Measurements from ENCODE around the gene TBC1D19.

TBC1D19 gene

DNA sequence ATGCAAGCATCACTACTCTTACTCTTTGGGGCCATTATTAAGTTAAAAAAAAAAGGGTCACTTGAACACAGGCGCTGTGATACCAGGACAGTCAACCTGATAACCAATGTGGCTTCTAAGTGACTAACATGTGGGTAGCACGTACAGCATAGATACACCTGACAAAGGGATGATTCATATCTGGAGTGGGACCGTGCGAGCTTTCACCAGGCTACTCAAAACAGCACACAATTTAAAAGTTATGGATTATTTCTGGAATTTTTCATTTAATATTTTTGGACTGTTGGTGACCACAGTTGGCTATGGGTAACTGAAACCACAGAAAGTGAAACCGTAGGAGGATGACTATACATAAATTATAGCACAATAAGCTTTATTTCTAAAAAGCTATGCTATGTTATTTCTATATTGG is 162.9 kb downstream of the TBC1D19 start:
- DNase-seq: no peak

DNA sequence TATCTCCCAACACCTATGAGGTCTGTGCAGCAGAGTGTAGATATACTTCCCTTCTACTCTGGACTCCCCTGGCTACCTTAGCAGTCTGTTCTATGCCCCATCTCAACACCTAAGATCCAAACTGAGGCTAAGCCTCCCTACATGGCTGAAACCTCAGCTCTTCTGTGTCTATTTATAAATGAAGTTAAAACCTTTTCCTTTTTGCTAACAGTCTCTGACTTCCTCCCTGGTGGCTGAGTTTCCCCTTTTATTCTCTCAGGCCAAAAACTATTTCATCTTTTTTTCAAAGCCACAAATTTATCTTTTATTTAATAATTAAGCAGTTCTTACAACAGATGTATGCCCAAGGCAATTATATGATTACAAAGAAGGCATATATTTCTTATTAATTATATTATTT is 164.9 kb downstream of the TBC1D19 start:
- no peak for DNase-seq

DNA sequence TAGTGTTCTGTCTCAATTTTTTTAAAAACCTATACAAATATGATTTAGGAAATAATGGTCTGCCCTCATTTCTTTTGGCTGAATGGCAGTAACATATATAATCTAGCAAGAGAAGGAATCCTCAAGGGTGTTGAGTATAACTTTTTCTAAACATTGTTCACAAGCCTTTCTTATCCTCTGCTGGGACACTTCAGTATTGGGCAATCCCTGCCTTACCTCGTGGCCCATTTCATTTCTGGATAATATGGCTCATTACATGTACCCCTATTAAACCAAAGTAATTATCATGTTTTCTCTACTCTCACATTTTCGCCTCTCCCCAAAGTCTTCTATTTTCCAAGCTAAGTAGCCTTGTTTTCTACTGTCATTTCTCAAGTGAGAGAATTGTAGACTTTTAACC is 166.0 kb downstream of the TBC1D19 start:
- DNase-seq: no peak

DNA sequence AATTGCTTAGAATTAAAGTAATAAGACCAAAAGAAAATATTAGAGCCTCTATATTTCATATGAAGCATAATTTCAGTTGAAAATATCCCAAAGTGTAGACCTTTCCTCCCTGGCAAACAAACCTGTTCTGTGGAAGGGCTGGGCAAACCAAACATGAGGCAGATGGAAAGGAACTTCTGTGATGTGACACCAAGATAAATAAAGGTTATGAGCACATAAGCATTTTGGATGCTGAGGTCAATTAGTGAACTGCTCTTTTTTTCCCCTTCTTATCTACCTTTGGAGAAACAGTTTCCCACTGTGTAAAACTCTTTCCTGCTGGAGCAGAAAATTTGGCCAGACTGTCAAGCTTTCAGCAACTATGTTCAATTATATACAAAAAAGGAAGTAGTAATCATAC is 167.1 kb downstream of the TBC1D19 start:
- DNase-seq: no peak

DNA sequence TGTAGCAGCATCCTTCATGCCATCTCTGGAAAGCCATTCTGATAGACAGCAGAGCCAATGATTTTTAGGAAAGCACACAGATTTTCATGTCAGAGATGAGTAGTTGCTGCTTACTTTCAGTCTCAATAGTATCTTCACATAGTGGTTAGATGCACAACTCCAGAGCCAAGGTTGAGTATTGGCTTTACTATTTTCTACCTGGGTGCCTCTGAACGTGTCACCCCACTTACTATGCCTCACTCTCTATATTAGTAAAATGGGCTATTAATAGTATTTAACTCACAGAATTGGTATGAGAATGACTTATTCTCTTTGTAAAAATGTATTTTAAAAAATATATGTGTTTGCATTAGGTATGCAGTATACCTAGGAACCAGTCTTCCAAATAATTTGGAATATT is 168.0 kb downstream of the TBC1D19 start:
- no peak for DNase-seq

DNA sequence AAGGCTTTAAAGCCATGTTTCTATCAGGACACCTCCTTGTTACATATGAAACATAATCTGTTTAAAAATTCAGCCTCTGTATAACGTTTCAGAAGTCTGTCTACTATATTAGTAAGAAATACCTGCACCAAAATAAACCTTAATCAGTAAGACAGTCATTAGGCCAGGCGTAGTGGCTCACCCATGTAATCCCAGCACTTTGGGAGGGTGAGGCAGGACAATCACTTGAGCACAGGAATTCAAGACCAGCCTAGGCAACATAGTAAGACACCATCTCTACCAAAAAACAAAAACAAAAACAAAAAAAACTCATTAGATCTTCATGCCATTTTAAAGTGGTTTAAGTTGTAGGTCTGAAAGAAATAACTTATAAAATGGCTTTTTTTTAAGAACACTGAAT is 169.3 kb downstream of the TBC1D19 start:
- DNase-seq: no peak

DNA sequence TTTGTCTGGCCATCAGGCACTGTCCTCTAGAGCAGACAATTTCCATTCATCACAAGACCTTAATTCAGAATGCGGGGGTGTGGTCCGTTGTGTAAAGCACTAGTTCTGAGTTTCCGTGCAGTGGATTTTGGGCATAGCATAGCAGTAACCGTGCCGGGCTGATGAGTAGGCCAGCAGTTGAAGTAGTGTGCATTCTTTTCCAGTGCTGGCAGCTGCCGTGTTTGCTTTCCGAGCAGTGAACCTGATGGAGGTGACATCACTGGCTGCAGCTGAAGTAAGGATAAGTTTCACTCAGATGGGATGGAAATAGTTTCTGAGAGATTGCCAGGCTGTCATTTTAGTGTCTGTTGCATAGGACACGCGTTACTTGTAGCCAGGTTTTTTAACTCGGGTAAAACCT is 169.7 kb downstream of the TBC1D19 start:
- DNase-seq: no peak

DNA sequence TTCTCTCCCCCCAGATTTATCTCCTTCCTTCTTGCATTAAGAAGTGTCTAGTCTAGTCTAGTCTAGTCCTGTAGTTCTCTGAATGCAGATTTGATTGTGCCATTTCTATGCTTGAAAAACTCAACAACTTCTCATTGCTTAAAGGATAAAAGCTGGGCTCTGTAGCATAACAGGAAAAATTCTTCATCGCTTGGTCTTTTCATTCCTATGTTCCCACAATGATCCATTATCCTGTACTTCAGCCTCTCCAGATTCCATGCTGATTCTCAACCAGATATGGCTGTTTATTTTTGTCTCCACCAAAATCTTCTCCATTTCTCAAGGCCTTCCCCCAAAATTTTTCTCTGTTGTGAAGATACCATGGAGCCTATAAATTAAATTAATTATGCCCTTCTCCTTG is 173.9 kb downstream of the TBC1D19 start:
- no peak for DNase-seq

DNA sequence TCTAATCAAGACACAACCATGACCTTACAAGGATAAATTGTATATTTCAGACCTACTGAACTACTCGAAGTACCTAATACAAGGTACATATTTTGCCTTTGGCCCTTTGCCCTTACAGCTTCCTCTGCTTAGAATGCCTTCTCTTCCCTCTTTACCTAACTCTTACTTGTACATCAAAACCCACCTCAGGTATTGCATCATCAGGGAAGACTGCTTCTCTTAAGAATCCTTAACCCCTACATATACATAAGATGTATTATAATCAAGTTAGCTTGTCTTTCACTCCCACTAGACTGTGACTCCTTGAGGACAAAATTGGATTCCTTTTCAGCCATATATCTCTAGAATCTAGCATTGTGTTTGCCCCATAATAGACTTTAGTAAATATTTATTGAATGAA is 175.0 kb downstream of the TBC1D19 start:
- DNase-seq: no peak

DNA sequence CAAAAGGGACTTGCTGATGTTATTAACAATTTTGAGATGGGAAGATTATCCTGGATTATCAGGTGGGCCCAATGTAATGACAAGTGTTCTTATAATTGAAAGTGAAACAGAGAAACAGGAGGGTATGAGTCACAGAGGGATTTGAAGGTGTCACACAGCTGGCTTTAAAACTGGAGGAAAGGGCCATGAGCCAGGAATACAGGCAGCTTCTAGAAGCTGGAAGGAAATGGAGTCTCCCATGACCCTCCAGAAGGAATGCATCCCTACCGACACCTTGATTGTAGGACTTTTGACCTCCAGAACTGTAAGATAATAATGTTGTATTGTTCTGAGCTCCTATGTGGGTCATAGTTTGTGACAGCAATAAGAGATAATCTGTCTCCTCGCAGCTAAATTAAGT is 178.8 kb downstream of the TBC1D19 start:
- DNase-seq: no peak

DNA sequence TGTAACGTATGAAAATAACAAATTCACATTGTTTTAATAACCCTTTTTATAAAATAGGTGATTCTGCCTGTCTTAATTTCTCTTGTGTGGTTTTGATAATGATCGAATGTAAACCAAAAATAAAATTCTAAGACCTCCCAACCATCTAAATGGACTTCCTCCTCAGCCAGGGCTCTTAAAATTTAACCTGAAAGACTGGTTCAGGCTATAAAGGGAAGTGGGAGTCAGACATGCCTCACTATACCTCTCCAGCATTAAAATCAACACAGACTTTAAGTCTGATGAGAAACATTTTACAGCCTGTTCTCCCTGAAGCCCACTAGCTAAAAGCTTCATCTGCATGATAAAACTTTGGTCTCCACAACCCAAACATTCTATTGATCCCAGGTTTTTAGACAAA is 179.2 kb downstream of the TBC1D19 start:
- no peak for DNase-seq

DNA sequence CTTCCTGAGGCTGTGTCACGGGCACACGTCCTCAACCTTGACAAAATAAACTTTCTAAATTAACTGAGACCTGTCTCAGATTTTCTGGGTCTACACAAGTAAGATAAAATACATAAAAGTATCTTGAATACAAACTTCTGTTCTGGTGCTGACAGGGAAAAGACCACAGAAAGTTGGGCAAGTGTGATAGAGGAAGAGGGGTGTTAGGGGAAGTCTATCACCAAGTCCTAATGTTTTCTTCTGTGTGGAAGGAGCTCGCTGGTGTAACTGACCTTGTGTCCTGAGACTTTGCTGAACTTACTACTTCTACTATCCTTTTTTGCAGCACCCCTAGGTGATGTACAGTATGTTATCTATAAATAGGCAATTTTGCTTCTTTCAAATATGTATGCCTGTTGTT is 179.8 kb downstream of the TBC1D19 start:
- DNase-seq: no peak

DNA sequence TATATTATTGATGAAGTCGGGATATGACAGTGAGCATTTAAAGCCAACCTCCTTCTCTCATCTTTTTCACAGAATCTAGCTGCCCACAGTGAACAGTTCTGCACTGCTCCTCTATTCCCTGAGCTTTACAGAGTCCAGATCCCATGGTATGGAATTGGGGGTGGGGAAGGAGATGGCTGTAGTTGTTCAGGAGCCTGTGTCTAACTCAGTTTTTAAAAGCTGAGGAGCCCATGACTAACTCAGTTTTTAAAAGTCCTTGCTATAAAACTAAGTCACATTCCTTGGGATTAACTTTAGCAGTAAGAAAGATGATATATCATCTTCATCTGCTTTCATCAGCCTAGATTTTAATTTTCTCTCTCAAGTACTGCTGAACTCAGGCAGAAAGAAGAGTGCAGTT is 180.3 kb downstream of the TBC1D19 start:
- DNase-seq: no peak

DNA sequence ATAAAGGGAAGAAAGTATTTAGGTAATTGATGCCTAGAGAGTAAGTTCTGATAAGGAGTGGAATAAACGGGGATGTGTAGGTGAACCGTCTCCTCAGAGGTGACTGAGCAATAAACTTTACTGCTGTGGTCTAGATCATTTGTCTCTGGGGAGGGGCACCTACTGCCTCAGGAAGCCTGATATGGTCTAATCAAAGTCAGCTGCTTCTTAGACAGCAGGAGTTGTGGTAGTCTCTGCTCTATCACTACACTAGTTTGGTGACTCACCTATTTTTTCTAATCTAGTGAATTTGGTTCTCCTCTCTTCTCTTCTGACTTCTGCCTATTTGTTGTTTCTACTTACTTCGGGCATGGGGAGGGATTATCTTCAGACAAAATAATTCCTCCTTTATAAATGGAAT is 181.6 kb downstream of the TBC1D19 start:
- no peak for DNase-seq

DNA sequence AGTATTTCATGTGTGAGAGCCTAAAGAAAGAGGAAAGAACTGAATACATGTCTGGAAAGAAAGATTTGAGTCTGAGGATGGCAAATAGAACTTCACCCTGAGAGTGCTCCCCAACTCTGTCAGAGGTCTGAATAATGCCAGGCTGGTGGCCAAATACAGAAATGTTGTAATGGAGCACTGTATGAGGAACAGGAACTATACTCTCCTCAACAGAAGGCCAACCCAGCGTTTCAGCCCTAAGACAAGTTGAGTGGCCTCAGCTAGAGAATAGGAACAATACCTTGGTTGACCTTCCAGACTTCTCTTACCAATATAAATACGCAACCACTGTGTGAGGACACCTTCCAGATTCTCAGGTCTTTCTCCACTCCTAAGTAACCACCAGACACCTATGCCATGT is 182.3 kb downstream of the TBC1D19 start:
- no peak for DNase-seq

DNA sequence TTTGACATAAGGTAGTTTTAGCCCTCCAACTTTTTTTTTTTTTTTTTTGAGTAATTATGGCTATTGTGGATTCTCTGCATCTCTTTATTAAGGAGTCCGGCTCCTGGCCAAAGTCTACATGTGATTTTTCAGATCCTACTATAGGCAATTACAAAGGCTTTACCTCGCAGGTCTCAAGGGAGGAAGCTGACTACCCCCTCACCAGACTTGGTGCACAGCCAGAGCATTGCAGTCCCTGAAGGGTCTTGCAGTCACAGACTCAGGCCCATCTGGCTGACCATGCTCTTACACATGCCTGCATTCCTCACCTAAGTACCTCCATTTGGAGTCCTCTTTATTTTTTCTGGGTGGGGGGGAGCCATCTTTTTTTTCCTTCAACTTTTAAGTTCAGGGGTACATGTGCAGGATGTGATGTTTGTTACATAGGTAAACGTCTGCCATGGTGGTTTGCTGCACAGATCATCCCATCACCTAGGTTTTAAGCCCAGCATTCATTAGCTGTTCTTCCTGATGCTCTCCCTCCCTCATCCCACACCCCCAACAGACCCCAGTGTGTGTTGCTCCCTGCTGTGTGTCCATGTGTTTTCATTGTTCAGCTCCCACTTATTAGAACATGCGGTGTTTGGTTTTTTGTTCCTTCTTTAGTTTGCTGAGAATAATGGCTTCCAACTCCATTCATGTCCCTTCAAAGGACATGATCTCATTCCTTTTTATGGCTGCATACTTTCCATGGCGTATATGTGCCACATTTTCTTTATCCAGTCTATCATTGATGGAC is 188.4 kb downstream of the TBC1D19 start:
- no peak for DNase-seq

DNA sequence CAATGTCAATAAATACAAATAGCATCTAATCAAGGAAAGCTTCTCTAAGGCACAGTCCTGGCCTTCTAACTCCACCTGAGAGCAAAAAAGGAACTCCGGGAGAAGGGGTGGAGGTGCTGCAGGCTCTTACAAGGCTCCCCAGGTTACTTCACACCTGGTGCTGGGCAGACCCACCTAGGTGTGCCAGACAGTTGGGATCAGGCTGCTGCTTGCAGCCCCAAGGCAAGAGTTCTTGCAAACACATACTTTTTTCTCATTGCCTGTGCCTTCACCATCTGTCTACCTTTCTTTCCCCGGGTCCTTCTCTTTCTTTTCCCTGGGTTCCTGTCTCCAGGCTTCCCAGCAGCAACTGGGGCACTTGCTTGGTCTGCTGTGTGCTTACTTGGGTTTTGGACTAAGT is 195.3 kb downstream of the TBC1D19 start:
- DNase-seq: no peak

DNA sequence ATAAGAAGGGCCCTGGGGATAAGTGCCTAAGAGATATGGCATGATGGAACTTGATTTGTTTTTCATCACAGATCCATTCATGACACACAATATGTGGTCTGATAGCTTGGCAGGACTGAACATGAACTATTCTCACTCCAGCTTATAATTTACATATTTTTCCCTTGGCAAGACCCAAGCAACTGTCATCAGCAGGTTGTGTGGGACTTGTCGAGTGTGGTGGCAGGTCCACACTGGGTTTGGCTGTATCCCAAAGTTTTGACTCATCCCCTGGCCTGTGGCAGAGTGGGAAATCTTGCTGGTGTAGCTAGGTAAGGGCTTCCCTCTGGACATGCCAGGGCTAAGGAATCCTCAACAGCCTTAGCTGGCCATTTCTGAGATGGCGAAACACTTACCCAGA is 195.8 kb downstream of the TBC1D19 start:
- DNase-seq: no peak

DNA sequence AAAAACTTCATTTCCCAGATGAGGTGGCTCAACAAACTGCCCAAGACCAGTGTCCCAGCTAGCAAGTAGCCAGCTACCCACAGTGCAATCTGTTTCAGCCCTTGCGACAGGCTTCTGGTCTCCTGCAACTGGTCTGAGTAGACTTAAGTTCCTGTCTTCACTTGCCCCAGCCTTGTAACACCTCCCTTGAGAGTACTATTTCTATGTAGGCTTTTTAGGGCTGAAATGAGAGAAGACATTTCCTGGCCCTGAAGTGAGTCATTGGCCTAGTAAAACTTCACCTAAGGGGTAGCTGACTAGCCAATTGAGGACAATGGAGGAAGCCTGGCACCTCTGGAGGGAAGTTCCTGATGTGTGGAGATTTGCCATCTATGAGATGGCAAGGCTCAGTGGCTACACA is 196.7 kb downstream of the TBC1D19 start:
- no peak for DNase-seq

DNA sequence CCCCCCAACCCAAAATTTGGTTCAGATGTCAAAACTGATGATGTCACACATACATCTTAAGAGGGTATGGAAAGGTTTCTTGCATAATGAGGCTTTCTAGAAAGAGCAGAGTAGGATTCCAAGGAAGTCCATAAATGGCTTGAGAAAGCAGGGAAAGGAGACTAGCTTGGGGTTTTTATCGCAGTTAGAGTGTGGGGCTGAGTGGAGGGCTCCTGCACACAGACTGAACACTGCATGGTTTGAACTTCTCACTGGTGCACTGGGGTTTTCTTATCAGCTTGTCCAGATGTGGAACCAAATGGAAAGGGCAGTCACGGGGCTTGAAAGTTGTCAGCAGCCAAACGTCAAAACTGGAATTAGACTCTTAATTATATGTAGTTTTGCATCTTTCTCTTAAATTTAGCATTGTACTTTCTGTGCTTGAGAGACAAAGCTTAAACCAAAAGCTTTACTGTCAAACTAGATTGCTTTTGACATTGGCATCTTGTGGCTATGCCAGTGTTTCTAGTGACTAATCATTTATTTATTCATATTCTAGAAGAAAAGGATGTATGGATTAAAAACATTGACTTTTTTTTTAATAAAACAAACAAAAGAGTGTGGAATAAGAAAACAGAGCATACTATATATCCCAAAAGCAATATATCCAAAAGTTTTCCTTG is 198.4 kb downstream of the TBC1D19 start:
- DNase-seq: no peak

DNA sequence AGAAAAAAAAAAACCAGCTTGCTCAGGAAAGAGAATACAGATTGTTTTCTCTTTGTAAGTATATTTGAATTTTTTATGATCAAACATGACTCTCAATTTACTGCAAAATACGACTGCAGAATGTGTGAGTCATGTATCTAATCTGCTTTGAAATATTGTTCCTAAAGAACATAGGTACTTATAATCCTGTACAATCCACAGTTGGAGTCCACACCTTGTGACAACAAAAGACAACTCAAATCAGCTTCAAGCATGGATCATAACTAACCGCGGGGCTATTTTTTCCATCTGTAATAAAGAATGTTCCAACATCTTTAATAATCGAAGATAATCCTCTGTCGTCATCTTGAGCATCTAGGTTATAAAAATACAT is 198.9 kb downstream of the TBC1D19 start:
- DNase-seq: no peak

DNA sequence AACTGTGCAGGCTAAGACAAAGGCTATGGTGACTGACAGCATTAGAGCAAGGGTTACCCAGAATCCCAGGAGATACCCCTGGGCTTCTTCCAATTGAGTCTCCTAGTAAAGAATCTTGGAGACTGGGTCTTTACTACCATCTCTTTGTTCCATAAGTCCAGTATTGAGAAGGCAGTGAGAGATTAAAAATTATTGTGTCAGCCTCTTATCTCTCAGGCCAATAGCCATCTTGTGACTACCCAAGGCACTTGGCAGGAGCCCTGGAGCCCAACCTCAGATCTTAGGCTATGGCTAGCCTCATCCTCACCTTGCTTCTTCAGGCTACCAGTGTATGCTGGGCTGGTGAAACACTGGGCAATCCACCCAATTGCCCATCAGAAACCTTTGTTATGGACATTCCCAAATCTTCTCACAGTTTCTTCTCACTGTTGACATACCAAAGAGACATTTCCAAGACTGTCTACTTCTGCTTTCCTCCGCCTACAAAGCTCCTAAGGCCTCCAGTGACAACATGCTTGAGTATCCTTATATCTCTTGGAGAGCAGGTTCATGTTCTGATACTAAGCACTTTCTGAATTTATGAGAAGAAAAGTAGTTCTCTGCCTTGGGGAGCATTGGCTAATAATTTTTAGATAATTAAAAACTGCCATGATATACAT is 200.5 kb downstream of the TBC1D19 start:
- no peak for DNase-seq

DNA sequence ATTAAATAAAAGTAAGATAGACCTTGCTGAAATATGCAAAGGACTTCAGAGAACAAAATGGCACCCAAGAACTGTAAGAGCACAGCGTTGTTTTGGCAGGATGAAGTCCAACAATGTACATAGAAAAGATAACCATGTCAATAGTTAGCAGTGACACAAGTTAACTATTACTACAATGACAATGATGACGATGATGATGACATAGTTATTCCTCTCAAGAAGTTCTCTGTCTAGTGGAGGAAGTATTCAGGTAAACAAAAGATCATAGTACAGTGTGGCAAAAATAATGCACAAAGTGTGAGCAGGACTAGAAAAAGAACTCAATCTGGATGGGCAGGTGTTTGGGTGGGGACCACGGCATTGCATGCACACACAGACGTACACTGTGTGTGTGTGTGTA is 201.4 kb downstream of the TBC1D19 start:
- DNase-seq: no peak

DNA sequence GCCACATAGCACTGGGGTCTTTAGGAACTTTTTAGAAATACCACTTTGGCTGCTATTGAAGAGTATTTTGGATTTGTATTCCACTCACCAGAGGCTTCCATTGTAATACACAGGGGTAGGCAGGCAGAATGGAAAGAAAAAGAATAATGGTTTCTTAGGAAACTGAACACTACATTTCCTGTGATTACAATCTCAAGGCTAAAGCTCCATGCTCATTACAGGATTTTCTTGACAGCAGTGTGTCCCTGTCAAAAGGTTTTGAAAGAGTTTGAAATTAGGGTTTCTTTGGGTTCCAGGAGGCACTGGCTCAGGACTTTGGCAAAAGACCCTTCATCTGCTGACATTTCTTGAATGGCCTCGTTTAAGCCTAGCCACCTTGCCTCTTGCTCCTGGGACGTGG is 201.9 kb downstream of the TBC1D19 start:
- no peak for DNase-seq

DNA sequence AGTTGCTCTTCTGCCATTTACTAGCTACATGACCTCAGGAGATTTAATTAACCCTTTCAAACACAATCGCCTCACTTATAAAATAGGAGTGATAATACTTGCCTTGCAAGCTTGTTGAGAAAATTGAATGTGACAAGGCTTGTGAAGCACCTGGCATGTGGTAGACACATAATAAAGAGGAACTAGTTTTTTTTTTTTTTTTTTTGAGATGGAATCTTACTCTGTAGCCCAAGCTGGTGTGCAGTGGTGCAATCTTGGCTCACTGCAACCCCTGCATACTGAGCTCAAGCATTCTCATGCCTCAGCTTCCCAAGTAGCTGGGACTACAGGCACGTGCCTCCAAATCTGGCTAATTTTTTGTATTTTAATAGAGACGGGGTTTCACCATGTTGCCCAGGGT is 203.0 kb downstream of the TBC1D19 start:
- DNase-seq: no peak

Measured in DMS79 (cell line).